ENCODE measurements around the gene TEN1. TPM values are rescaled to one million over a fixed set of nuclear protein-coding genes. Genes with fewer than 3 reads are reported as not detected.
"Not testable (repeated sequence)": the region's sequence is repeated elsewhere in the genome, so short reads cannot be mapped to it uniquely, and the experiment has no call there.

TEN1 gene
- polyA plus RNA-seq, 4 donors: 19.0 to 32.8 (median 27.4) TPM

- DNase-seq (ENCODE audit: low read depth in 4 of 4, low spot score in 2 of 4): no peak
Measured at GRCh38 chr17:76023900-76024237, 44.8 kb downstream of the TEN1 start.

- DNase-seq (ENCODE audit: low read depth in 4 of 4, low spot score in 2 of 4): no peak
Measured at GRCh38 chr17:76024353-76024752, 45.3 kb downstream of the TEN1 start.

GRCh38 chr17:76025294-76025693 lies 46.3 kb downstream of the TEN1 start:
- no peak for DNase-seq (ENCODE audit: low read depth in 4 of 4, low spot score in 2 of 4)

- no peak for DNase-seq (ENCODE audit: low read depth in 4 of 4, low spot score in 2 of 4)
Measured at GRCh38 chr17:76026714-76027158, 47.7 kb downstream of the TEN1 start.

GRCh38 chr17:76027159-76027839 lies 48.3 kb downstream of the TEN1 start, which contains the start of gene EVPL:
TSS of gene EVPL (minus strand) at chr17:76027306. CDS start at chr17:76027198, 108 bp downstream.
- DNase-seq (ENCODE audit: low read depth in 4 of 4, low spot score in 2 of 4): no peak

- DNase-seq (ENCODE audit: low read depth in 4 of 4, low spot score in 2 of 4): no peak
Measured at GRCh38 chr17:76032073-76032779, 53.2 kb downstream of the TEN1 start.

GRCh38 chr17:76032780-76033108 lies 53.7 kb downstream of the TEN1 start:
- DNase-seq (ENCODE audit: low read depth in 4 of 4, low spot score in 2 of 4): no peak

GRCh38 chr17:76033139-76033538 lies 54.1 kb downstream of the TEN1 start:
- no peak for DNase-seq (ENCODE audit: low read depth in 4 of 4, low spot score in 2 of 4)

GRCh38 chr17:76034428-76035350 lies 55.6 kb downstream of the TEN1 start:
- no peak for DNase-seq (ENCODE audit: low read depth in 4 of 4, low spot score in 2 of 4)

- DNase-seq (ENCODE audit: low read depth in 4 of 4, low spot score in 2 of 4): no peak
Measured at GRCh38 chr17:76036497-76037261, 57.6 kb downstream of the TEN1 start.

- DNase-seq (ENCODE audit: low read depth in 4 of 4, low spot score in 2 of 4): no peak
Measured at GRCh38 chr17:76038050-76038449, 59.0 kb downstream of the TEN1 start.

- no peak for DNase-seq (ENCODE audit: low read depth in 4 of 4, low spot score in 2 of 4)
Measured at GRCh38 chr17:76039121-76039520, 60.1 kb downstream of the TEN1 start.

GRCh38 chr17:76040376-76040775 lies 61.3 kb downstream of the TEN1 start:
- no peak for DNase-seq (ENCODE audit: low read depth in 4 of 4, low spot score in 2 of 4)

GRCh38 chr17:76042868-76043267 lies 63.8 kb downstream of the TEN1 start:
- not testable (repeated sequence) for DNase-seq (ENCODE audit: low read depth in 4 of 4, low spot score in 2 of 4)

GRCh38 chr17:76044475-76045007 lies 65.5 kb downstream of the TEN1 start:
- DNase-seq (ENCODE audit: low read depth in 4 of 4, low spot score in 2 of 4): not testable (repeated sequence)

- DNase-seq (ENCODE audit: low read depth in 4 of 4, low spot score in 2 of 4): no peak
Measured at GRCh38 chr17:76046064-76046463, 67.0 kb downstream of the TEN1 start.

GRCh38 chr17:76048025-76048605 lies 69.1 kb downstream of the TEN1 start:
- no peak for DNase-seq (ENCODE audit: low read depth in 4 of 4, low spot score in 2 of 4)

- no peak for DNase-seq (ENCODE audit: low read depth in 4 of 4, low spot score in 2 of 4)
Measured at GRCh38 chr17:76048711-76049110, 69.7 kb downstream of the TEN1 start.

- DNase-seq (ENCODE audit: low read depth in 4 of 4, low spot score in 2 of 4): no peak
Measured at GRCh38 chr17:76049239-76049638, 70.2 kb downstream of the TEN1 start.

Data from left renal cortex interstitium (tissue), 4 donors.